Peyer's patch (tissue), 4 donors: Measurements from ENCODE around the gene CLN6.
"Not testable (repeated sequence)": the region's sequence is repeated elsewhere in the genome, so short reads cannot be mapped to it uniquely, and the experiment has no call there.

Source experiments
- POLR2A ChIP-seq, 2 donors: fragments of 450-650 bp; IDR thresholded peaks; one replicate each; pipeline ENCODE4 v1.5.1; 2017; ENCODE audit warnings: antibody characterized with exemption in 2 of 2, mild to moderate bottlenecking in 2 of 2, moderate library complexity in 2 of 2
- TF ChIP-seq, protein P1 (sequence below), 6 experiments: fragments of 450-650 bp in 4 of 6; fragments of 200-600 bp in 2 of 6; sonication (generic) in 1 of 6; IDR thresholded peaks; one replicate each; pipeline ENCODE4 v1.5.1; 2017 to 2019; ENCODE audit warnings: antibody characterized with exemption in 6 of 6, mild to moderate bottlenecking in 3 of 6, moderate library complexity in 1 of 6

DNA sequence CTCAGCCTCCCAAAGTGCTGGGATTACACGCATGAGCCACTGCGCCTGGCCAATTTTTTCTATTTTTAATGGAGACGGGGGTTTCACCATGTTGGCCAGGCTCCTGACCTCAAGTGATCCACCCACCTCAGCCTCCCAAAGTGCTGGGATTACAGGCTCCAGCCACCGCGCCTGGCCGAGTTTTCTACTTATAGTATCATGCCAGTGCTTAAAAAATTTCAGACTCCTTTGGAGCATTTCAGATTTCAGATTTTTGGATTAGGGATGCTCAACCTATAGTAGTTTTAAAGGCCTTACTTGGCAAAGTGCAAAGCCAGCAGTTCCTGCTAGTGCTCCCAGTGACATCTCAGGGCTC is 16.1 kb downstream of the CLN6 start:
- TF ChIP-seq, protein P1, sequence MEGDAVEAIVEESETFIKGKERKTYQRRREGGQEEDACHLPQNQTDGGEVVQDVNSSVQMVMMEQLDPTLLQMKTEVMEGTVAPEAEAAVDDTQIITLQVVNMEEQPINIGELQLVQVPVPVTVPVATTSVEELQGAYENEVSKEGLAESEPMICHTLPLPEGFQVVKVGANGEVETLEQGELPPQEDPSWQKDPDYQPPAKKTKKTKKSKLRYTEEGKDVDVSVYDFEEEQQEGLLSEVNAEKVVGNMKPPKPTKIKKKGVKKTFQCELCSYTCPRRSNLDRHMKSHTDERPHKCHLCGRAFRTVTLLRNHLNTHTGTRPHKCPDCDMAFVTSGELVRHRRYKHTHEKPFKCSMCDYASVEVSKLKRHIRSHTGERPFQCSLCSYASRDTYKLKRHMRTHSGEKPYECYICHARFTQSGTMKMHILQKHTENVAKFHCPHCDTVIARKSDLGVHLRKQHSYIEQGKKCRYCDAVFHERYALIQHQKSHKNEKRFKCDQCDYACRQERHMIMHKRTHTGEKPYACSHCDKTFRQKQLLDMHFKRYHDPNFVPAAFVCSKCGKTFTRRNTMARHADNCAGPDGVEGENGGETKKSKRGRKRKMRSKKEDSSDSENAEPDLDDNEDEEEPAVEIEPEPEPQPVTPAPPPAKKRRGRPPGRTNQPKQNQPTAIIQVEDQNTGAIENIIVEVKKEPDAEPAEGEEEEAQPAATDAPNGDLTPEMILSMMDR (IDR thresholded peaks at IDR 0.05), result not testable (repeated sequence)
- not testable (repeated sequence) for TF ChIP-seq POLR2A (IDR thresholded peaks at IDR 0.05)
